NCI-H748 treated with DMSO at 0.1 percent for 48 hours (cell line): ENCODE results near the gene NXPH2.

ENCODE experiments used
- DNase-seq: peaks from one replicate; lab custom pipeline; 2025; lab: John Stamatoyannopoulos, UW

Gene NXPH2

GRCh38 chr2:138637061-138637460 is 143.1 kb downstream of the NXPH2 start:
- DNase-seq = no peak

DNA sequence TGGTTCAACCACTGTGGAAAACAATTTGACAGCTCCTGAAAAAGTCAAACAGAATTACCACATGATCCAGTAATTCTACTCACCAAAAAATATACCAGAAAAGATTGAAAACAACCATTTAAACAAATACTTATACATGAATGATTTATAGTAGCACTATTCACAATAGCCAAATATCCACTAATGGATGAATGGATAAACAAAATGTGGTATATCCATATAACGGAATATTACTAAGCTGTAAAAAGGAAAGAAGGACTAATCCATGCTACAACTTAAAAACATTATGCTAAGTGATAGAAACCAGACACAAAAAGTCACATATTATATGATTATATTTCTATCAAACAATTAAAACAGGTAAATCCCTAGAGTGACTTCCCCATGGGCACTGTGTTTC is 147.1 kb downstream of the NXPH2 start:
- no peak for DNase-seq

DNA sequence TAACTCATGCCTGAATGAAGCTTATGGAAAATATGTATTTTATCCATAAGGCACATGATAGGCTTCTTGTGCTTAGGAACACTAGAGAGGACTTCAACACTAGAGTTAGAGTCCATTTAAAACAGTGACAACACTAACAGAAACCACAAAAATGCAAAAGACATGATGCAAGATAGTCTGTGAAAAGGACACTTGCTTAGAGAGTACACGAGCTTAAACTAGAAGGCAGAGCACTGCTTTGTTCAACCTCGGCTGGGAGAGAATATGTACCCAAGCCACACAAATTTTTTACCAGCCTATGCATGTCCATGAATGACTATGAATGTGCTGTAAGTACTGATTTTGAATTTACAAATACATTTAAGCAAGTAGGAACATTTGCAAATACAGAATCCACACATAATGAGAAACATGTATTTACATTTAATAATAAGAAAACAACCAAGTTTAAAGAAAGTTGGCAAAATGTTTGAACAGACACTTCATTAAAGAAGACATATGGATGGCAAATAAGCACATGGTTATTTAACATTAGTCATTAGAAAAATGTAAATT is 148.0 kb downstream of the NXPH2 start:
- DNase-seq = no peak

- DNase-seq = no peak
Observed at GRCh38 chr2:138630164-138630563, 150.0 kb downstream of the NXPH2 start.

- DNase-seq = no peak
Observed at GRCh38 chr2:138626148-138626547, 154.0 kb downstream of the NXPH2 start.

GRCh38 chr2:138622613-138623012 is 157.6 kb downstream of the NXPH2 start:
- no peak for DNase-seq

- no peak for DNase-seq
Observed at GRCh38 chr2:138621139-138621538, 159.1 kb downstream of the NXPH2 start.

GRCh38 chr2:138620431-138620830 is 159.8 kb downstream of the NXPH2 start:
- no peak for DNase-seq
